GM12801 (cell line): Measurements from ENCODE around the gene COX6B2.

Experiments used
- CTCF ChIP-seq: IDR thresholded peaks from one replicate; pipeline ENCODE4 v1.5.1; 2011; ENCODE audit warnings: control low read depth; ENCODE audit not compliant: insufficient read length; ENCODE audit errors: extremely low read depth

Gene COX6B2

GRCh38 chr19:55354698-55355212 lies at the start of gene COX6B2:
TSS of gene COX6B2 (minus strand) at chr19:55354719. CDS start at chr19:55354521, 198 bp downstream.
- TF ChIP-seq CTCF: no peak

- TF ChIP-seq CTCF: no peak
These were observed 48.0 kb upstream of the COX6B2 start for GRCh38 chr19:55402509-55402908.

GRCh38 chr19:55400281-55401087 lies 46.0 kb upstream of the COX6B2 start:
- no peak for TF ChIP-seq CTCF

- TF ChIP-seq CTCF: no peak
These were observed 43.8 kb upstream of the COX6B2 start for GRCh38 chr19:55398200-55398925.

GRCh38 chr19:55392820-55393761 lies 38.6 kb upstream of the COX6B2 start:
- no peak for TF ChIP-seq CTCF

GRCh38 chr19:55391702-55392615 lies 37.4 kb upstream of the COX6B2 start:
- TF ChIP-seq CTCF: no peak
